Measurements from ENCODE around the gene ETV3. TPM values are rescaled to one million over a fixed set of nuclear protein-coding genes. Genes with fewer than 3 reads are reported as not detected.

ETV3 gene
- total RNA-seq, 1 experiment from 2014 or later: 22.6 TPM

DNA sequence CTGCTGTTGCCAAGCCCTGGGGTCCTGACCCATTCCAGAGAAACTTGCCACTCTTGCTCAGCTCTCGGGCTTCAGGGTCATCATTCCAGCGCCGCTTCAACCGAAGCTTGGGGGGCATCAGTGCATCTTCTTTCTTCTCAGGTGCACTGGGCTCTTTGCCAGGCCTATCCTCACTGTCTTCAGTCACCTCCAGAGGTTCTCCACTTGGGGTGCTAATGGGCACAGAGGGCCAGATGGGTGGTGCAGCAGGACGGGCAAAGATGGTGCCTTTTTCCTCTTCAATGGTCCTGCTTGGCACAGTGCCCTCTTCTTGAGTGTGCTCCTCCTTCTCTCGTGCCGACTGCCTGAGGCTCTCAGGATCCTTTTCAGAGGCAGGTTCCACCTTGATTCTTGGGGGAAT lies 13.3 kb downstream of the ETV3 start:
- peak; percentile 39 for DNase-seq (ENCODE audit: low read depth, low spot score)
- in situ Hi-C loops (cut with HindIII; ENCODE audit: low pct_unique_long_range_greater_than_20kb, low sequenced_read_pairs): no loop called here

DNA sequence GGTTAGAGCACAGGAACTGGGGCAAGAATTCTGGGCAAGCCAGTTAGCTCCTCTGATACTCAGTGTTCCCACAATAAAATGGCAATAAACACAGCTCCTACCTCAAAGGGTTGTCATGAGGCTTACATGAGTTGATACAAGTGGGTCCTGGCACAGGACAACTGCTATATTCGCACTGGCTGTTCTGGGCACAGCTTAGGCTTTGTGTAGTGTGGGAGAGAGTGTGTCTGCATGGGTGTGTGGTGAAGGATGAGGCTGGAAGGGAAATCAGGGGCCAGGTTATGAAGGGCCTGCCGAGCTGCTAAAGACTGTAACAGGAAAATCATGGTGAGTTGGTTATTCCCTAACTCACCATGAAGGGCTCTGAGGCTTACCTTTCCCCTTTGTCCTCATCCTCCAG lies 18.7 kb downstream of the ETV3 start:
- in situ Hi-C loops (cut with HindIII; ENCODE audit: low pct_unique_long_range_greater_than_20kb, low sequenced_read_pairs): no loop called here
- no peak for DNase-seq (ENCODE audit: low read depth, low spot score)

DNA sequence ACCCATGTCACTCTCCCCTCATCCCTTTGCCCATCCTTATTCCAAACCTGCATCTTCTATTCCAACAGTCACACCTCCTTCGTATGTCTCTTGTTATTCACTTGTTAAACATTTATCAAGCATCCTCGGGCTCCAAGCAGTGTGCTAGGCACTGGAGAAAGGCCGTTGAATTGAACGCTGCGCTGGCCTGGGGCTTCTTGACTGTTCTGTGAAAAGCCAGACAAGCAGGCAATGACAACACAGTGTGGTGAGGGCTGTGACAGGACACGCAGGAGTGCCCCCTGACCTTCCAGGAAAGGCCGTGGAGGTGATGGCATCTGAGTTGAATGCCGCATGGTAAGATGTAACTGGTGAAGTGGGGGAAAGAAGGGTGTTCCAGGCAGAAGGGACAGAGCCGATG lies 19.2 kb downstream of the ETV3 start:
- in situ Hi-C loops (cut with HindIII; ENCODE audit: low pct_unique_long_range_greater_than_20kb, low sequenced_read_pairs): no loop called here
- DNase-seq (ENCODE audit: low read depth, low spot score): no peak

DNA sequence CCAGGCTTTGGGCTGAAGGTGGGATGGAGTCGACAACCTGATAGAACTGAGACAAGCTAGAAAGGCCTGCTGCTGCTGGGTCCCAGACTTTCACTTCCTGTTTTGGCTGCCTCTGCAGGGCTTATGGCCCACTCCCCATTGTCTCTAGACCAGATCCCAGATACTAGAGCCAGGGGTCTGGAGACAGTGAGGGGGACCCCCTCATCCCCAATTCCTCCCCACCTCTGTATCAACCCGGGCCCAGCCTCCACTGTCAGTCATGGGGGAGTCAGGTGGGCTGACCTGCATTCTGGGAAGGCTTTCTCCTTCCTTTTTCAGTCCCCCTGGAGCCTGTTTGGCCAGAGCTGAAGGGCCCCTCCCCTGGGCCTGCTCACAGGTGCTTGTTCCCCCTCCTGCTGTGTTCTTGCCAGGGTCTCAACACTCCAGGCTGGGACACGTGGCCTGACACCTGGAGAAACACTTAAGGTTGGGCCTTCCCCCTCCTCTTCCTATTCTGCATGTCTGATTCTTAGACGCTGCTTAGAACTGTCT lies 20.6 kb downstream of the ETV3 start:
- DNase-seq (ENCODE audit: low read depth, low spot score): no peak
- in situ Hi-C loops (cut with HindIII; ENCODE audit: low pct_unique_long_range_greater_than_20kb, low sequenced_read_pairs): no loop called here

DNA sequence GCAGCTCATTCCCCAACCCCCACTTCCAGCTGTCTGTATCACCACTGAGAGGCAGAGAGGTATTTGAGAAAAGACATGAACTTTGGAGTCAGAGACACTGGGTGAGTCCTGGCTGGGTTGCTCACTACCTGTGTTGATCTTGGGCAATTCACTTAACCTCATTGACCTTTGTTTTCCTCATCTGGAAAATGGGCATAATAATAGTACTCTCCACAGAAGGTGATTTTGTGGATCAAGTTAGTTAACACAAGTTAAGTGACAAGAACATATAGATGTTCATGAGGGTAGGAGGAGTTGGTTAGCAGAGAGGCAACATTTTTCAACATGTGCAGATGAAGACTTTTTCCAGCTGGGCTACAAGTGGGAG lies 21.5 kb downstream of the ETV3 start:
- in situ Hi-C loops (cut with HindIII; ENCODE audit: low pct_unique_long_range_greater_than_20kb, low sequenced_read_pairs): no loop called here
- DNase-seq (ENCODE audit: low read depth, low spot score): no peak

DNA sequence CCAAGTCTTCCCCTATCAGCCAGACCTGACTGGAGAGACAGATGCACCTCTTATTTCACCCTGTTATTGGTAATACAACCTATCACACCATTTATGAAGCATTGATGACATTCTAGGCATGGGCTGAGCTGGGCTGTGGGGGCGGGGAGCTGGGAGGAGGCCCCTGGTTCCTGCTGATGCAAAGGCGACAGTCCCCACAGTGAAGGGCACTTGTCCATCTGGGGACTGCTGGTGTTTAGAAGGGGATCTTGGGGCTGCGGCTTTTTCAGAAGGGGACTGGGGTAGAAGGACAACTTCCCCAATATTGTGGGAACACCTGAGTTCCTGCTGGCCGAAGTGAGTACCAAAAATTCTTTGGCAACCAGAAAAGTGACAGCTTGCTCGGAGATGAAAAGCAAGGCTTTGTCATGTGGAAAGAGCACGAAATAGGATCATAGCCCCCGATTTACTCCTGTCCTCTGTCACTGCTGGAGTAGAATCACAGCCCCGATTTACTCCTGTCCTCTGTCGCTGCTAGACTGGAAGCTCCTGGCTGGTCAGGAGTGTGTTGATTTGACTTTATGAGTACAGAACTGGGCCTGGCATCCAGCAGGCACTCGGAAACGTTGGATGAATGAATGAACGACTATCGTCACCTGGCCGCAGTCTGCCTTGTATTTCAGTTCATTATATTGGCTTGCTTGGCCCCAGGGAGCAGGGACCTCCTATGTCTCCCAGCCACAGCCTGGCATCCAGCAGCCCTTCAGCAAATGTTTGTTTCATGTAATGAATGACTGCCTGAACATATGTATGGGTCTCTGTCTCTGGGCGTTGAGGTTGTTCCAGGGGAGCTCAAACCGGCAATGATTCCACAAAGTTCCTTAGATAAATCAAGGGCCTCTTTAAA lies 22.1 kb downstream of the ETV3 start:
- in situ Hi-C loops (cut with HindIII; ENCODE audit: low pct_unique_long_range_greater_than_20kb, low sequenced_read_pairs): no loop called here
- no peak for DNase-seq (ENCODE audit: low read depth, low spot score)

DNA sequence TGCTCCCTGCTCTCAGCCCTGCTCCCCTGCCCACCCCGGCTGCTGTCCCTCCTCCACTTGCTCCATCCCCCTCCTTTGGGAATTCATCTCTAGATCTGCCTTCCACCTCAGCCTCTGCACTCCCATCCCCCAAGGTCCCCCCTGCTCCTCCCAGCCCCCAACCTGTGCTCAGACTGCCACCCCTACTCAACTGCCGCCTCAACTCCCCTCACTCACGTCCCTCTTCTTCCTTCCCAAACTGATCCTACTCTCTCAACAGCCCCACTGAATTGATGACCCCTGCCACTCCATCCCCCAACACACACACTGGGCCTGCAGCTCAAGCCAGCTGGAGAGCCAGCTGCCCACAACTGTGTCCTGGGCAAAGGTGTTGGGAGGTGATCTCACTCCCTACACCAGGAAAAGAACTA lies 22.8 kb downstream of the ETV3 start:
- in situ Hi-C loops (cut with HindIII; ENCODE audit: low pct_unique_long_range_greater_than_20kb, low sequenced_read_pairs): no loop called here

DNA sequence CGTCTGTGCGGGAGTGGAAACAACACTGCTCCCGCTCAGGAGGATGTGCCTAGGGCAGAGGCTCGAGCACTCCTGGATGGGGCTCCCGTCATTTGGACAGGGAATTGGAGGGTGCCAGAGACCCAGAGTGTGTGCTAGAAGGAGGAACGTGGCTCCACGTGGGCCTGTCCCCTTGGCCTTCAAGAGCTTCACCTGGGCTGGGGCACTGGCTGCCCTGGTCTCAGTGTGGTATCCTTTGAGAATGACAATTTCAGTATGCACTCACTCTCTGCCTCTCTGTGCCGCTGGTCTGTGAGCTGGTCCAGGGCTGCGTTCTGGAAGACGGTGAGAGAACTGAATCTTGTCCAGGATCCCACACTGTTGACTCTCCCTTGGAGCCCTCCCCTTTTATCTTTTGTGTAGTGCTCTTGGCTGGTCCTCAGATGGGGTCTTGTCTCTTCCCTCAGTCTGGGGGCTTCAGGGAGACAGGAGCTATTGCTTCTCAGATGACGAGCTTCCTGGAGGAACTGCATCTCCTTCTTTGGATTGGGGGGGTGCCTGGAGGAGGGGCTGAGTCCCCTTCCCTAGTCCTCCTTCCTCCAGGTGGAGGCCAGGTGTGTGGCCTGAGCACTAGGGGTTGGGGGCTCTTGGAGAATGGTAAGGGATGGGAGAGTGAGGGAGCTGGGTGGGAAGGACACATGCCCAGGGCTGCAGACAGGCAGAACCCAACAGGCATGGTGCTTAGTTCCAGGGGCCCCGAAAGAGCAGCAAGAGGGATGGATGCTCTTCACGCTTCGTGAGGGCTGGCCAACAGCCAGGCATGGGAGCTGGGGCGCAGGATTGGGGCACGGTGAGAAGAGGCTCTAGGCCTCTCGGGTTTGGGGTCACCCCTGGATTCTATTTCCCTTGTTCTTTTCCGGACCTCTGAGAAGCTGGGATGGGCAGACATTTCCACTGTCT lies 23.7 kb downstream of the ETV3 start:
- in situ Hi-C loops (cut with HindIII; ENCODE audit: low pct_unique_long_range_greater_than_20kb, low sequenced_read_pairs): no loop called here
- no peak for DNase-seq (ENCODE audit: low read depth, low spot score)

More for the DNA sequence above, 22.8 kb downstream of the ETV3 start:
- DNase-seq (ENCODE audit: low read depth, low spot score): no peak

DNA sequence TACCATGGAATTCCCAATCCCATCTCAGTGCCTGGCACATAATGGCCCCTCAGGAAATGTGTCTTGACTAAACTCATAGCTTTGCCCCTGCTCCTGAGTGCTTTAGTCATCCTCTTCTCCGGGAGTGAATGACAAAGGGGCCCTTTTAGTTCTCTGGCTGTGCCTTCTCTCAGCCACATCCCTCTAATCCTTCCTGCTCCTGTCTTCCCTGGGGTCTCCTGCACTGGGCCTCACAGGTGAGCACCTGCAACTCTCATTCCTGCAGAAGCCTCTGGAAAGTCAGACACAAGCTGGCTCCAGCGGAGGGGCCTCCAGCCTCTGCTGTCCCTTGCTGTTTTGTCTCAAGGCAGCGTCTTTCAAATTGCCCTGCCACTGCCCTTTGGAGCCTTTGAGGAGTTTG lies 24.6 kb downstream of the ETV3 start:
- peak; percentile 44 for DNase-seq (ENCODE audit: low read depth, low spot score)
- in situ Hi-C loops (cut with HindIII; ENCODE audit: low pct_unique_long_range_greater_than_20kb, low sequenced_read_pairs): no loop called here

DNA sequence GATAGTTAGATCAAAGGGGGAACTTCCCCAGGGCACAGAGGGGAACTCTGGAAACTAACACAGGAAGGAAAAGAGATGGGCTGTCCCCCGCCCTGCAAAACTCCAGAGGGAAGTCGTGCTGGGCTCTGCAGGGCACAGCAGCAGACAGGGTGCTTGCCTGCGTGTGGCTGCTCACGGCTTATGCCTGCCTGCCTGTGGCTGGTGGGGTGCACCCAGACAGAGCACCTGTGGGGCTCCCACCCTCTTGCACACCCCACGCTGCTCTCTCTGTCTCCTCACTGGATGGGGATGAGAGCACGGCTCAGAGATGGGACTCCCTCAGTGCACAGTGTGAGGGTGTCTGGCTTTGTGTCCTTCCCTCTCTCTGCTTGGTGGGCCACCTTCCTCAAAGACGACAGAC lies 25.1 kb downstream of the ETV3 start:
- no peak for DNase-seq (ENCODE audit: low read depth, low spot score)
- in situ Hi-C loops (cut with HindIII; ENCODE audit: low pct_unique_long_range_greater_than_20kb, low sequenced_read_pairs): no loop called here

DNA sequence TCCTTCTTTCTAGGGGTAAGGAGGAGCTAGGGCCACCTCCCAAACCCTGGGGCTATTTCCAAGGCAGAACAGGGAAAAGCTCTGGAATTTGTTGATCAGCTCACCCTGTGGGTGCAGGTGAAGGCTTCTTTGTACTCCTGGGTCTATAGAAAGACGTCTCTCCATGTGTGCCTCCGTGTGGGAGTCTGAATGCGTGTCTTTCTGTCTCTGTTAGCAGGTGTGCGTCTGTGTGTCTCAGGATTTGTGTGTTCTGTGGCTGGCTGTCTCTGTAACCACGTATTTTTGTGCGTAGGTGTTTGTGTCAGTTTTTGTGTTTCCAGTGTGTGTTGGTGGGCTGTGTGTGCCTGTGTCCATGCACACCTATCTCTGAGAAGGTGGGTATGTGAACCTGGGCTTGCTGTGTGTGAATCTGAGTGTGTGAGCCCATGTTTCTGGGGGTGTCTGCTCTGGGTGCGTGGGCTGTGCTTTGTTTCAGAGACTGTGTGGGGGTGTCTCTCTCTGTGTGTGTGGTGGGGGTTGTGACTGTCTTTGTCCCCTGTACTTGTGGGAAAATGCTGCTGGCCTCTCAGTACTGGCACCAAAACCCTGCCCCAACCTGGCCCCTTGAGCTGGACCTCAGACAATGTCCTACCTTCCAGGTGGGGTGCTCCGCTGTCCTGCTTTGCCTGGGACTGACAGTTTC lies 25.9 kb downstream of the ETV3 start:
- no peak for DNase-seq (ENCODE audit: low read depth, low spot score)
- in situ Hi-C loops (cut with HindIII; ENCODE audit: low pct_unique_long_range_greater_than_20kb, low sequenced_read_pairs): no loop called here

DNA sequence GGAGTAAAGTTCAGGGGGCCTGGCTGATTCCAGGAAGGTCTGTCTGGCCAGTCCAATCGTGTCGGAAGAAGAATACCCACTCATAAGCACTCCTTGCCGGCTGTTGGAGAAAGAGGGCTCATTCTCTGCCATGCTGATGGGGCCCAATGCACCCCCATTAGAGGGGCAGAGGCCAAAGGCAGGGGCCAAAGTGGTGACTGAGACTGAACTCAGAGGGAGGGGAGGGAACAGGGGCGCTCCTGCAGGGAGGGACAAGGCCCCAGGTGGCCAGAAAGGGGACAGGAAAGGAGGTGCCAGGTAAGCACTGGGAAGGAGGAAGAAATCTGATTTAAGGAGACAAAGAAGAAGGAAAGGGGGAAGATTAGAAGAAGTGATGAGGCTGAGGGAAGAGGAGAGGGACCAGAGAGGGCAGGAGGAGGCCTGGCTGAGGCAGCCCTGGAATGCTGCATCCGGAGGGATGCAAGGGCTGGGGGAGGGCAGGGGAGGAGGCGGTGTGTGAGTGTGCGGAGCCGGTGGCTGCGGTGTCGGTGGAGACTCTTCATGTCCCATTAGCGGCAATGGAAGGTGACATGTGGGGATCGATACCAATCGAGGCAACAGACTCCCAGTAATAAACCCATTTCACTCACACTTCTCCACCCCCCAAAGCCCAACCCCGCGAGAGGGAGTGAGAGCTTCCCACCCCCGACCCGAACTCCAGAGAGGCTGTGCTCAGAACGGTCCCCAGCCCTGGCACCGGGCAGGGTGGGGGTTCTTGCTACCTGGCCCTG lies 26.6 kb downstream of the ETV3 start:
- in situ Hi-C loops (cut with HindIII; ENCODE audit: low pct_unique_long_range_greater_than_20kb, low sequenced_read_pairs): no loop called here
- DNase-seq (ENCODE audit: low read depth, low spot score): no peak

DNA sequence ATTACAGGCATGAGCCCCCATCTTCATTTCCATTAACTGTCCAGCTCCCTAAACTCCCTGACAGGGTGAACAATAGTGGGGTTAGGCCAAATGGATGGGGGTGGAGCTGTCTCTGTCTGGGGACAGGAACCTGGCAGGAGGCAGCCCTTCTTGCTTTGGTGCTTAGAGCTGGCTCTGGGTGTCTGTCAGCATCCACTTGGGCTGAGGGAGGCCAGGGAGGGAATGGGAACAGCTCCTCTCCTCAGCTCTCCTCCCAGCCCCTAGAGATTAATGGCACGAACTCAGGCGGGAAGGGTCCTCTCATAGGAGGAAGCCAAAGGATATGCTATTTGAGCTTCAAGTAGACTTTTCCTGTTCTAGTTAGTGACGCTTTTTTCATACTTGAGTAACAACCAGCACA lies 27.5 kb downstream of the ETV3 start:
- no peak for DNase-seq (ENCODE audit: low read depth, low spot score)
- in situ Hi-C loops (cut with HindIII; ENCODE audit: low pct_unique_long_range_greater_than_20kb, low sequenced_read_pairs): no loop called here

DNA sequence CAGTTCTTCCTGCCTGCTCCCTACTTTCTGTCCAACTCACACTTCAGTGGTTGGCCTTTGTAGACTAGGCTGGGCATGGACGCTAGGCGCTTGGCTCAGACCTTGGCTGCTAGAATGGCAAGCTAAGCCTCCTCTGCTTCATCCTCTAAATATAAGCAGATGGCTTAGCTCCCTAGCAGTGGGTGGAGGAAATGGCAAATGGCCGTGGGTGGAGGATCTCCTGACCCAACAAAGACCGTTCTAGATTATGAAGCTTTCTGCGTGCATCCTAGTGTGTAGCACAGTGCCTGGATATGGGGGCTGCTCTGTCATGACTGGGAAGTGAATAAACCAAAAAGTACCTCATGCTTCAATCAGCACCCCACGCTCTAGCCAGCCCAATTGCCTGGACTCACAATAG lies 28.2 kb downstream of the ETV3 start:
- in situ Hi-C loops (cut with HindIII; ENCODE audit: low pct_unique_long_range_greater_than_20kb, low sequenced_read_pairs): no loop called here
- no peak for DNase-seq (ENCODE audit: low read depth, low spot score)

DNA sequence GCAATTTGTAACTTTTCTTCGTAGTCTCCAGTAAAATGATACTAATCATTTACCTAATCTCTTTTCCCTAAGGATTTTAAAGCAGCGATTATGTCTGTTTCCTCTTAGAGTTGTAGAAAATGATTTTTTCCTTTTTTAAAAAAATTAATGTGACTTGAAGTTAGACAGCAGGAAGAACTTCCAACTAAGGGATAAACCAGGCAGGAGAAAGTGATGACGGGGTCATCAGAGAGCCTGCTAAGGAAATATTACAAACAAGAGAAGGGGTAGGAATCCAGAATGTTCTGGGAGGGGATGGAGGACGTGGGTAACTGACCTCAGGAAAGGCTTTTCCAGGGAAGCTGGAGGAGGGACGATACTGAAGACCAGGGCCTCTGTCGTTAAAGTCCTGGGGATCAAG lies 29.7 kb downstream of the ETV3 start:
- DNase-seq (ENCODE audit: low read depth, low spot score): no peak
- in situ Hi-C loops (cut with HindIII; ENCODE audit: low pct_unique_long_range_greater_than_20kb, low sequenced_read_pairs): no loop called here

DNA sequence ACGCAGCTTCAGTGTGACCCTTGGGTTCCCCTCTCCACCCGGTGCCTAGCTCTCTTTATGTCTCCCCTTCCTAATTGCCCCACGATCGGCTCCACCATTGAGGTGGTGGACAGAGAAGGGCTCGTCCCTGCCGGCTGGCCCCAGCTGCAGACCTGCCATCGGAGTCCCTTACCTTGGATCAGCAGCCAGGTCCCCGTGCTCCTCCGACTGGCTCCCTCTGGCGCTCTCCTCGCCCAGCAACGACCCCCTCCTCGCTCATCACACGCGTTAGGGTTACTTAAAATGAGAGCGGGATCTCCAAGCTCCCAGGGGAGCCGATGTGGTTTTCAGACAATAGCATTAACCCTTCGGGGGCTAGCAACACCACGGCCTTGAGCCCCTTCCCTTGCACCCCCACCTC lies 30.5 kb downstream of the ETV3 start:
- in situ Hi-C loops (cut with HindIII; ENCODE audit: low pct_unique_long_range_greater_than_20kb, low sequenced_read_pairs): no loop called here
- no peak for DNase-seq (ENCODE audit: low read depth, low spot score)

DNA sequence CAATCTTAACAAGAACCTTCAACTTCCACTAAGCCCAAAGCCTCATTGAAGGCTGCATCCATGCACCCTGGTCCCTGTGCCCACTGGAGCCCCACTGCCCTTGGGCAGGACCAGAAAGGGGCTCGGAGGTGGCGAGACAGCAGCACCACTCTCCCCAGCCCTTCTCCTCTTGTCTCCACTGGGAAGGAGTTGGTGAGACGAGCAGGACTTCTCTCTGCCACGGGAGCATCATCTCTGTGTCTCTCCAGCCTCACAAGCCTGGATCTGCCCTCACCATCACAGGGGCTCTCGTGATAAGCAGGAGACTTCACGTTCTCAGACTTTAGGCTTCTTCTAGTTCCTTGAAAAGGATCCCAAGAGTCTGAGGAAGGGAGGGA lies 31.4 kb downstream of the ETV3 start:
- in situ Hi-C loops (cut with HindIII; ENCODE audit: low pct_unique_long_range_greater_than_20kb, low sequenced_read_pairs): no loop called here
- DNase-seq (ENCODE audit: low read depth, low spot score): no peak
